OCI-LY3 (cell line): ENCODE results near the gene OXNAD1.

ENCODE experiments used
- H2AFZ ChIP-seq: fragments of 200-600, 300-600 bp; shearing (Covaris generic); 2 replicates; pipeline ENCODE4 v1.6.0; 2014; ENCODE audit warnings: antibody characterized with exemption, low read depth, low read length
- H3K27ac ChIP-seq: fragments of 200-600, 300-600 bp; sonication (generic); 2 replicates; pipeline ENCODE4 v1.5.1; 2014; ENCODE audit warnings: mild to moderate bottlenecking, low read length, moderate library complexity, mixed read lengths
- H3K27me3 ChIP-seq: fragments of 200-600, 300-600 bp; sonication (generic); 2 replicates; pipeline ENCODE4 v1.6.1; 2014; ENCODE audit warnings: low read depth, low read length, mixed read lengths
- H3K36me3 ChIP-seq: fragments of 200-600, 300-600 bp; sonication (generic); replicated peaks from 2 replicates; pipeline ENCODE3; 2014; ENCODE audit warnings: low read depth, low read length, mixed read lengths
- H3K4me1 ChIP-seq: fragments of 300-600, 200-600 bp; sonication (generic); 2 replicates; pipeline ENCODE4 v1.6.1; 2014; ENCODE audit warnings: low read length, mixed read lengths
- H3K4me2 ChIP-seq: fragments of 200-600, 300-600 bp; sonication (generic); 2 replicates; pipeline ENCODE4 v1.6.1; 2014; ENCODE audit warnings: low read length, mixed read lengths
- H3K4me3 ChIP-seq: fragments of 300-600, 200-600 bp; sonication (generic); 2 replicates; pipeline ENCODE4 v1.5.1; 2014; ENCODE audit warnings: antibody characterized with exemption, mild to moderate bottlenecking, low read length, moderate library complexity
- H3K79me2 ChIP-seq: fragments of 300-600, 200-600 bp; shearing (Covaris generic); 2 replicates; pipeline ENCODE4 v1.6.1; 2014; ENCODE audit warnings: mild to moderate bottlenecking, low read length, mixed read lengths
- H3K9ac ChIP-seq: fragments of 300-600, 200-600 bp; shearing (Covaris generic); 2 replicates; pipeline ENCODE4 v1.6.0; 2014; ENCODE audit warnings: mild to moderate bottlenecking, low read length, moderate library complexity
- H3K9me3 ChIP-seq: fragments of 200-600, 300-600 bp; shearing (Covaris generic); 2 replicates; pipeline ENCODE4 v1.6.1; 2014; ENCODE audit warnings: low read length, mixed read lengths; ENCODE audit not compliant: insufficient read depth
- H4K20me1 ChIP-seq: fragments of 200-600, 300-600 bp; sonication (generic); 2 replicates; pipeline ENCODE4 v1.6.1; 2016; ENCODE audit warnings: low read length, mixed read lengths; ENCODE audit not compliant: insufficient read depth
- EZH2phosphoT487 ChIP-seq: fragments of 200-600 bp; shearing (Covaris generic); IDR thresholded peaks from 2 replicates; pipeline ENCODE4 v1.6.1; 2018; ENCODE audit warnings: antibody characterized with exemption, mixed run types, low read depth
- TF ChIP-seq, protein P1 (sequence below): fragments of 200-600, 300-600 bp; sonication (generic); IDR thresholded peaks from 2 replicates; pipeline ENCODE4 v1.5.1; 2014; ENCODE audit warnings: antibody characterized with exemption, low read length, low read depth

The OXNAD1 gene

GRCh38 chr3:16335333-16335732 lies 70.3 kb downstream of the OXNAD1 start:
- H3K27me3 ChIP-seq = no peaks in the 10 kb centered on the region
- peaks cover 61% of the 10 kb centered on the region for H4K20me1 ChIP-seq
- TF ChIP-seq EZH2phosphoT487 = no peak
- TF ChIP-seq, protein P1, sequence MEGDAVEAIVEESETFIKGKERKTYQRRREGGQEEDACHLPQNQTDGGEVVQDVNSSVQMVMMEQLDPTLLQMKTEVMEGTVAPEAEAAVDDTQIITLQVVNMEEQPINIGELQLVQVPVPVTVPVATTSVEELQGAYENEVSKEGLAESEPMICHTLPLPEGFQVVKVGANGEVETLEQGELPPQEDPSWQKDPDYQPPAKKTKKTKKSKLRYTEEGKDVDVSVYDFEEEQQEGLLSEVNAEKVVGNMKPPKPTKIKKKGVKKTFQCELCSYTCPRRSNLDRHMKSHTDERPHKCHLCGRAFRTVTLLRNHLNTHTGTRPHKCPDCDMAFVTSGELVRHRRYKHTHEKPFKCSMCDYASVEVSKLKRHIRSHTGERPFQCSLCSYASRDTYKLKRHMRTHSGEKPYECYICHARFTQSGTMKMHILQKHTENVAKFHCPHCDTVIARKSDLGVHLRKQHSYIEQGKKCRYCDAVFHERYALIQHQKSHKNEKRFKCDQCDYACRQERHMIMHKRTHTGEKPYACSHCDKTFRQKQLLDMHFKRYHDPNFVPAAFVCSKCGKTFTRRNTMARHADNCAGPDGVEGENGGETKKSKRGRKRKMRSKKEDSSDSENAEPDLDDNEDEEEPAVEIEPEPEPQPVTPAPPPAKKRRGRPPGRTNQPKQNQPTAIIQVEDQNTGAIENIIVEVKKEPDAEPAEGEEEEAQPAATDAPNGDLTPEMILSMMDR = no peak
- H3K9me3 ChIP-seq = no peaks in the 10 kb centered on the region
- no peaks in the 10 kb centered on the region for H3K4me1 ChIP-seq
- peaks cover 84% of the 10 kb centered on the region for H3K36me3 ChIP-seq
- no peak overlapping the region for H3K4me3 ChIP-seq
- peaks cover 54% of the 10 kb centered on the region for H3K79me2 ChIP-seq
- no peak overlapping the region for H3K9ac ChIP-seq
- H2AFZ ChIP-seq = no peak overlapping the region
- no peak overlapping the region for H3K4me2 ChIP-seq
- H3K27ac ChIP-seq = no peak overlapping the region

DNA sequence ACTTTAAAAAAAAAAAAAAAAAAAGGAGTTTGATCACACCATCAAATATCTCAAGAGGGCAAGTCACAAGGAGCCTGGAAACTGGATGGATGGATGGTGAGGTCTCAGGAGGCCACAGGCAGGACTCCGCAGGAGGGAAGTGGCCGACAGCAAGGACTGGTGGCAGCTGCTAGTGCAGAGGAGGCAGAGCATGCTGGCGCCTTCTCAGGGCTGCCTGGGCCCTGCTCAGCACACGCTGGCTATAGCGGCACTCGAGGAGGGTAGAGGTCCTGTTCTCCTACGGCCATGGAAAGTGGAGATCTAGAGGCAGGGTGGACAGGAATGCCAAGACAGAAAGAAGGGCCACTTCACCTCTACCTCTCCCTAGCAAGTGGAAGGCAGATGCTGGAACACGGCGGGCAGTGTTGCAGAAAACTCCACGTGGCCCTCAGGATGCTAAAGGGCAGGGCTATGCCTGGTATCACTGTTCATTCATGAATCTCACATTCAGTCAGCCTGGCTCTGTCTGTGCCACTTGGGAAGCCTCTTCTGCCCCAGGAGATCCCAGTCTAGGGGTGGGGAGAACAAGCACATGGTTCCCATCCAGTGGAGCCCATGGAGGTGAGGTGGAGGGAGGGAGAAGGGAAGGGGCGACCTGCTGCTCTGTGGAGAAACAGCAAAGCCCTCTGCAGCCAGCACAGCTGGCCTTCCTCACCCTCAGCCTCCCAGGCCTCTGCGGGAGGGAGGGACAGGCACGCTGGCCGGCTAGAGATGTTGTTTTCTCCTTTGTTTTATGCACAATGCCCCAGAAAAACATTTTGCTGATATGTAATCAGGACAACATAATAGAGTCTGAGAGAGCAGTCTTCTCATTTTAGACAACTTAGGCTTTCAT lies 71.0 kb downstream of the OXNAD1 start:
- TF ChIP-seq EZH2phosphoT487 = no peak
- TF ChIP-seq, protein P1 = no peak
- peaks cover 60% of the 10 kb centered on the region for H3K79me2 ChIP-seq
- H3K4me3 ChIP-seq = no peak overlapping the region
- H3K9ac ChIP-seq = no peak overlapping the region
- H3K27me3 ChIP-seq = no peaks in the 10 kb centered on the region
- H3K27ac ChIP-seq = no peak overlapping the region
- H2AFZ ChIP-seq = no peak overlapping the region
- no peaks in the 10 kb centered on the region for H3K9me3 ChIP-seq
- H3K4me2 ChIP-seq = no peak overlapping the region
- H3K36me3 ChIP-seq = peaks cover 83% of the 10 kb centered on the region
- H4K20me1 ChIP-seq = peaks cover 68% of the 10 kb centered on the region
- no peaks in the 10 kb centered on the region for H3K4me1 ChIP-seq

DNA sequence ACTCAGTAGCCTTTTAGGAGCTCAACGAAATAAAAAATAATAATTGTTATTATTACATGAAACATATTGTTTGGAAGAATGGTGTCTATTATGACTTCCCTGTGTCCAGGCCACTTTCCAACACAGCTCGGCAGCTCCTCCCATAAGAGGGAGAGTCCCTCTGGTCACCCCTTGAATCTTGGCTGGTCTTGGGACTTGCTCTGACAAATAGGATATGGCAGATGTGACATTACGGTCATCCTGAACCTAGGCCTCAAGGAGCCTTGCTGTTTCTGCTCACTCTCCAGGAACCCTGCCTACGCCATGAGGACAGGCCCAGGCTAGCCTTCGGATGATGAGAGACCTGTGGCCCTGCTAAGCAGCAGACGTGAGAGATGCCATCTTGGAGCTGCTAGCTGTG lies 71.8 kb downstream of the OXNAD1 start:
- Histone ChIP-seq H3K4me2 (no peak overlapping the region), H3K79me2 (peaks cover 61% of the 10 kb centered on the region), H3K27ac (no peak overlapping the region), H3K4me1 (no peaks in the 10 kb centered on the region), H3K36me3 (peaks cover 75% of the 10 kb centered on the region), H4K20me1 (peaks cover 71% of the 10 kb centered on the region), H2AFZ (no peak overlapping the region), H3K9me3 (no peaks in the 10 kb centered on the region), H3K27me3 (no peaks in the 10 kb centered on the region), H3K4me3 (no peak overlapping the region), H3K9ac (no peak overlapping the region)
- TF ChIP-seq, protein P1 = no peak
- no peak for TF ChIP-seq EZH2phosphoT487

DNA sequence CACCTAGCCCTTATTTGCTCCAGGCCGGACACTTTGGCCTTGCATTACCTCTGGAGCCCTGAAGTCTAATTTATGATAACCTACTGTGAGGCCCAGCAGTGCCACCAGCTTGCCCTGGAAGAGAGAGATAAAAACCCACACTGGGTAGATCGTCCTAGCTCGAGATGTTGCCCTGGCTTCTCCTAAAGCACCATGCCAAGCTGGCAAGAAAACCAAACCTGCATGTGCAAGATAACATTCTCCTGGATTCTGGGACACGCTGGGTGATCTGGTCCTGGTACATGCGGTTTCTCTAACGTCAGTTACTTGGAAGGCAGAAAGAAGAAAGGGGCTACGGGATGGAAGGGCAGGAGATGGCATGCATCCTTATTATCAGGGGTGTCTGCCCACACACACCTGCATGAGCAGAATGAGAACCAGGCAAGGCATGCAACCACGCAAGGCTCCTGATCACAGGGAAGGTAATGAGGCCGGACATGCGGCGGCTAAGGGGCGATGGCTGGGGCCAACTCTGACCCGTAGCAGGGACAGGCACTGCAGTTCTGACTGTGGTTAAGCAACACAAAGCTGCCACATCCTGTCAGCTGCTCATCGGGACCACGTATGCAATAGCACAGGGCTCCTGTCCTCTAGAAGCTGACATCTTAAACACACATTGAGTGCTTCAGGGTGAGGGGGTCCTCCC lies 73.0 kb downstream of the OXNAD1 start:
- Histone ChIP-seq H3K79me2 (peaks cover 66% of the 10 kb centered on the region), H3K9ac (no peak overlapping the region), H3K4me3 (no peak overlapping the region), H3K27ac (no peak overlapping the region), H3K4me2 (no peak overlapping the region), H3K4me1 (no peaks in the 10 kb centered on the region), H3K36me3 (peaks cover 73% of the 10 kb centered on the region), H3K27me3 (no peaks in the 10 kb centered on the region), H2AFZ (no peak overlapping the region), H3K9me3 (no peaks in the 10 kb centered on the region), H4K20me1 (peaks cover 76% of the 10 kb centered on the region)
- TF ChIP-seq EZH2phosphoT487 = no peak
- TF ChIP-seq, protein P1 = no peak
